ENCODE measurements around the gene MXRA7.

- TF ChIP-seq CTCF (IDR thresholded peaks at IDR 0.05) (peak; percentile 71 to 84 (median 78)), POLR2A (IDR thresholded peaks at IDR 0.05) (no peak)
These were observed 4.2 kb upstream of the MXRA7 start for GRCh38 chr17:76714822-76715495.
